ENCODE measurements around the gene TSPAN18. TPM values are rescaled to one million over a fixed set of nuclear protein-coding genes. Genes with fewer than 3 reads are reported as not detected.

Gene TSPAN18
- total and polyA plus RNA-seq, 2 experiments from 2014 or later = 6.0 to 10.6 TPM

DNA sequence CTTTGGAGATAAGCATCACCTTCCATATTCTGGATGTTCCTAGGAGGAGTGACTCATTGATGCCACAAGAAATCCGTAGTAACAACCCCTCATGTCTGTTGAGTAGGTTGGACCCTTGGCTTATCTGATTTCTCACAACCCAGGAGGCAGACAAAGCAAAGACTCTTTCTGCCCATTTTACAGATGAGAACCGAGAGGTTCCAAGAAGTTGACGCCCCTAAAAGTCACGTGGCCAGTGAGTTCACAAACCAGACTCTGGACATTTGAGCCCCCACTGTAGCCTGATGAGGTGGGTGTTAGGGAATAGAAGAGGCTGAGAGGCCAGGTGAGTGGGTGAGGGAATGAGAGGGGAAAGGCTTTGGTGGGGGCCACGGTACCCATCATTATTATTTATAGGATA lies 70.3 kb downstream of the TSPAN18 start (continued):
- TF ChIP-seq, protein P1, sequence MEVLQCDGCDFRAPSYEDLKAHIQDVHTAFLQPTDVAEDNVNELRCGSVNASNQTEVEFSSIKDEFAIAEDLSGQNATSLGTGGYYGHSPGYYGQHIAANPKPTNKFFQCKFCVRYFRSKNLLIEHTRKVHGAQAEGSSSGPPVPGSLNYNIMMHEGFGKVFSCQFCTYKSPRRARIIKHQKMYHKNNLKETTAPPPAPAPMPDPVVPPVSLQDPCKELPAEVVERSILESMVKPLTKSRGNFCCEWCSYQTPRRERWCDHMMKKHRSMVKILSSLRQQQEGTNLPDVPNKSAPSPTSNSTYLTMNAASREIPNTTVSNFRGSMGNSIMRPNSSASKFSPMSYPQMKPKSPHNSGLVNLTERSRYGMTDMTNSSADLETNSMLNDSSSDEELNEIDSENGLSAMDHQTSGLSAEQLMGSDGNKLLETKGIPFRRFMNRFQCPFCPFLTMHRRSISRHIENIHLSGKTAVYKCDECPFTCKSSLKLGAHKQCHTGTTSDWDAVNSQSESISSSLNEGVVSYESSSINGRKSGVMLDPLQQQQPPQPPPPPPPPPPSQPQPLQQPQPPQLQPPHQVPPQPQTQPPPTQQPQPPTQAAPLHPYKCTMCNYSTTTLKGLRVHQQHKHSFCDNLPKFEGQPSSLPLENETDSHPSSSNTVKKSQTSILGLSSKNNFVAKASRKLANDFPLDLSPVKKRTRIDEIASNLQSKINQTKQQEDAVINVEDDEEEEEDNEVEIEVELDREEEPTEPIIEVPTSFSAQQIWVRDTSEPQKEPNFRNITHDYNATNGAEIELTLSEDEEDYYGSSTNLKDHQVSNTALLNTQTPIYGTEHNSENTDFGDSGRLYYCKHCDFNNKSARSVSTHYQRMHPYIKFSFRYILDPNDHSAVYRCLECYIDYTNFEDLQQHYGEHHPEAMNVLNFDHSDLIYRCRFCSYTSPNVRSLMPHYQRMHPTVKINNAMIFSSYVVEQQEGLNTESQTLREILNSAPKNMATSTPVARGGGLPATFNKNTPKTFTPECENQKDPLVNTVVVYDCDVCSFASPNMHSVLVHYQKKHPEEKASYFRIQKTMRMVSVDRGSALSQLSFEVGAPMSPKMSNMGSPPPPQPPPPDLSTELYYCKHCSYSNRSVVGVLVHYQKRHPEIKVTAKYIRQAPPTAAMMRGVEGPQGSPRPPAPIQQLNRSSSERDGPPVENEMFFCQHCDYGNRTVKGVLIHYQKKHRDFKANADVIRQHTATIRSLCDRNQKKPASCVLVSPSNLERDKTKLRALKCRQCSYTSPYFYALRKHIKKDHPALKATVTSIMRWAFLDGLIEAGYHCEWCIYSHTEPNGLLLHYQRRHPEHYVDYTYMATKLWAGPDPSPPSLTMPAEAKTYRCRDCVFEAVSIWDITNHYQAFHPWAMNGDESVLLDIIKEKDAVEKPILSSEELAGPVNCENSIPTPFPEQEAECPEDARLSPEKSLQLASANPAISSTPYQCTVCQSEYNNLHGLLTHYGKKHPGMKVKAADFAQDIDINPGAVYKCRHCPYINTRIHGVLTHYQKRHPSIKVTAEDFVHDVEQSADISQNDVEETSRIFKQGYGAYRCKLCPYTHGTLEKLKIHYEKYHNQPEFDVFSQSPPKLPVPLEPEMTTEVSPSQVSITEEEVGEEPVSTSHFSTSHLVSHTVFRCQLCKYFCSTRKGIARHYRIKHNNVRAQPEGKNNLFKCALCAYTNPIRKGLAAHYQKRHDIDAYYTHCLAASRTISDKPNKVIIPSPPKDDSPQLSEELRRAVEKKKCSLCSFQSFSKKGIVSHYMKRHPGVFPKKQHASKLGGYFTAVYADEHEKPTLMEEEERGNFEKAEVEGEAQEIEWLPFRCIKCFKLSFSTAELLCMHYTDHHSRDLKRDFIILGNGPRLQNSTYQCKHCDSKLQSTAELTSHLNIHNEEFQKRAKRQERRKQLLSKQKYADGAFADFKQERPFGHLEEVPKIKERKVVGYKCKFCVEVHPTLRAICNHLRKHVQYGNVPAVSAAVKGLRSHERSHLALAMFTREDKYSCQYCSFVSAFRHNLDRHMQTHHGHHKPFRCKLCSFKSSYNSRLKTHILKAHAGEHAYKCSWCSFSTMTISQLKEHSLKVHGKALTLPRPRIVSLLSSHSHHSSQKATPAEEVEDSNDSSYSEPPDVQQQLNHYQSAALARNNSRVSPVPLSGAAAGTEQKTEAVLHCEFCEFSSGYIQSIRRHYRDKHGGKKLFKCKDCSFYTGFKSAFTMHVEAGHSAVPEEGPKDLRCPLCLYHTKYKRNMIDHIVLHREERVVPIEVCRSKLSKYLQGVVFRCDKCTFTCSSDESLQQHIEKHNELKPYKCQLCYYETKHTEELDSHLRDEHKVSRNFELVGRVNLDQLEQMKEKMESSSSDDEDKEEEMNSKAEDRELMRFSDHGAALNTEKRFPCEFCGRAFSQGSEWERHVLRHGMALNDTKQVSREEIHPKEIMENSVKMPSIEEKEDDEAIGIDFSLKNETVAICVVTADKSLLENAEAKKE (CRISPR knock-in tag; IDR thresholded peaks at IDR 0.05) = no peak
- TF ChIP-seq, protein P2, sequence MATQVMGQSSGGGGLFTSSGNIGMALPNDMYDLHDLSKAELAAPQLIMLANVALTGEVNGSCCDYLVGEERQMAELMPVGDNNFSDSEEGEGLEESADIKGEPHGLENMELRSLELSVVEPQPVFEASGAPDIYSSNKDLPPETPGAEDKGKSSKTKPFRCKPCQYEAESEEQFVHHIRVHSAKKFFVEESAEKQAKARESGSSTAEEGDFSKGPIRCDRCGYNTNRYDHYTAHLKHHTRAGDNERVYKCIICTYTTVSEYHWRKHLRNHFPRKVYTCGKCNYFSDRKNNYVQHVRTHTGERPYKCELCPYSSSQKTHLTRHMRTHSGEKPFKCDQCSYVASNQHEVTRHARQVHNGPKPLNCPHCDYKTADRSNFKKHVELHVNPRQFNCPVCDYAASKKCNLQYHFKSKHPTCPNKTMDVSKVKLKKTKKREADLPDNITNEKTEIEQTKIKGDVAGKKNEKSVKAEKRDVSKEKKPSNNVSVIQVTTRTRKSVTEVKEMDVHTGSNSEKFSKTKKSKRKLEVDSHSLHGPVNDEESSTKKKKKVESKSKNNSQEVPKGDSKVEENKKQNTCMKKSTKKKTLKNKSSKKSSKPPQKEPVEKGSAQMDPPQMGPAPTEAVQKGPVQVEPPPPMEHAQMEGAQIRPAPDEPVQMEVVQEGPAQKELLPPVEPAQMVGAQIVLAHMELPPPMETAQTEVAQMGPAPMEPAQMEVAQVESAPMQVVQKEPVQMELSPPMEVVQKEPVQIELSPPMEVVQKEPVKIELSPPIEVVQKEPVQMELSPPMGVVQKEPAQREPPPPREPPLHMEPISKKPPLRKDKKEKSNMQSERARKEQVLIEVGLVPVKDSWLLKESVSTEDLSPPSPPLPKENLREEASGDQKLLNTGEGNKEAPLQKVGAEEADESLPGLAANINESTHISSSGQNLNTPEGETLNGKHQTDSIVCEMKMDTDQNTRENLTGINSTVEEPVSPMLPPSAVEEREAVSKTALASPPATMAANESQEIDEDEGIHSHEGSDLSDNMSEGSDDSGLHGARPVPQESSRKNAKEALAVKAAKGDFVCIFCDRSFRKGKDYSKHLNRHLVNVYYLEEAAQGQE (IDR thresholded peaks at IDR 0.05; ENCODE audit: unreplicated experiment) = no peak
- TF ChIP-seq NANOG (IDR thresholded peaks at IDR 0.05; ENCODE audit: borderline replicate concordance) (no peak), POLR2AphosphoS5 (IDR thresholded peaks at IDR 0.05; ENCODE audit: low read depth) (no peak), JUNB (IDR thresholded peaks at IDR 0.05; ENCODE audit: unreplicated experiment) (no peak), EZH2 (IDR thresholded peaks at IDR 0.05; ENCODE audit: low read depth, unreplicated experiment) (no peak), ZNF331 (CRISPR knock-in tag; IDR thresholded peaks at IDR 0.05; ENCODE audit: low read depth) (no peak), ZNF114 (CRISPR knock-in tag; IDR thresholded peaks at IDR 0.05) (no peak), CREB1 (CRISPR knock-in tag; IDR thresholded peaks at IDR 0.05; ENCODE audit: low read depth) (no peak)
- TF ChIP-seq, protein P3, sequence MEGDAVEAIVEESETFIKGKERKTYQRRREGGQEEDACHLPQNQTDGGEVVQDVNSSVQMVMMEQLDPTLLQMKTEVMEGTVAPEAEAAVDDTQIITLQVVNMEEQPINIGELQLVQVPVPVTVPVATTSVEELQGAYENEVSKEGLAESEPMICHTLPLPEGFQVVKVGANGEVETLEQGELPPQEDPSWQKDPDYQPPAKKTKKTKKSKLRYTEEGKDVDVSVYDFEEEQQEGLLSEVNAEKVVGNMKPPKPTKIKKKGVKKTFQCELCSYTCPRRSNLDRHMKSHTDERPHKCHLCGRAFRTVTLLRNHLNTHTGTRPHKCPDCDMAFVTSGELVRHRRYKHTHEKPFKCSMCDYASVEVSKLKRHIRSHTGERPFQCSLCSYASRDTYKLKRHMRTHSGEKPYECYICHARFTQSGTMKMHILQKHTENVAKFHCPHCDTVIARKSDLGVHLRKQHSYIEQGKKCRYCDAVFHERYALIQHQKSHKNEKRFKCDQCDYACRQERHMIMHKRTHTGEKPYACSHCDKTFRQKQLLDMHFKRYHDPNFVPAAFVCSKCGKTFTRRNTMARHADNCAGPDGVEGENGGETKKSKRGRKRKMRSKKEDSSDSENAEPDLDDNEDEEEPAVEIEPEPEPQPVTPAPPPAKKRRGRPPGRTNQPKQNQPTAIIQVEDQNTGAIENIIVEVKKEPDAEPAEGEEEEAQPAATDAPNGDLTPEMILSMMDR (conservative IDR thresholded peaks at IDR 0.05; ENCODE audit: low read depth in 2 of 2) = no peak

Data from GM23338 (cell line).